Fibroblast of the aortic adventitia (primary cell): ENCODE results near the gene SPECC1L. TPM values are rescaled to one million over a fixed set of nuclear protein-coding genes. Genes with fewer than 3 reads are reported as not detected.

Source experiments
- DNase-seq: peaks from one replicate; pipeline ENCODE4 v3.0.0-alpha.2; 2010; ENCODE audit warnings: low read depth
- H3K4me3 ChIP-seq: 2 replicates; pipeline ENCODE4 v1.5.1; 2011; ENCODE audit warnings: low read depth, mild to moderate bottlenecking, control low read depth, low read length, moderate library complexity
- total RNA-seq: library from RNA; depleted of rRNA; stranded (reverse); fragments of >200 nt; gene quantifications from 2 replicates; pipeline ENCODE4 v1.2.3, GENCODE V29; 2012; ENCODE audit warnings: low replicate concordance
- TF ChIP-seq, protein P1 (sequence below): IDR thresholded peaks from 2 replicates; pipeline ENCODE4 v1.5.1; 2011; ENCODE audit warnings: mild to moderate bottlenecking, low read length, control low read depth, inconsistent platforms; ENCODE audit not compliant: insufficient read depth

SPECC1L gene
- total RNA-seq, 1 donor: 43.2 TPM

DNA sequence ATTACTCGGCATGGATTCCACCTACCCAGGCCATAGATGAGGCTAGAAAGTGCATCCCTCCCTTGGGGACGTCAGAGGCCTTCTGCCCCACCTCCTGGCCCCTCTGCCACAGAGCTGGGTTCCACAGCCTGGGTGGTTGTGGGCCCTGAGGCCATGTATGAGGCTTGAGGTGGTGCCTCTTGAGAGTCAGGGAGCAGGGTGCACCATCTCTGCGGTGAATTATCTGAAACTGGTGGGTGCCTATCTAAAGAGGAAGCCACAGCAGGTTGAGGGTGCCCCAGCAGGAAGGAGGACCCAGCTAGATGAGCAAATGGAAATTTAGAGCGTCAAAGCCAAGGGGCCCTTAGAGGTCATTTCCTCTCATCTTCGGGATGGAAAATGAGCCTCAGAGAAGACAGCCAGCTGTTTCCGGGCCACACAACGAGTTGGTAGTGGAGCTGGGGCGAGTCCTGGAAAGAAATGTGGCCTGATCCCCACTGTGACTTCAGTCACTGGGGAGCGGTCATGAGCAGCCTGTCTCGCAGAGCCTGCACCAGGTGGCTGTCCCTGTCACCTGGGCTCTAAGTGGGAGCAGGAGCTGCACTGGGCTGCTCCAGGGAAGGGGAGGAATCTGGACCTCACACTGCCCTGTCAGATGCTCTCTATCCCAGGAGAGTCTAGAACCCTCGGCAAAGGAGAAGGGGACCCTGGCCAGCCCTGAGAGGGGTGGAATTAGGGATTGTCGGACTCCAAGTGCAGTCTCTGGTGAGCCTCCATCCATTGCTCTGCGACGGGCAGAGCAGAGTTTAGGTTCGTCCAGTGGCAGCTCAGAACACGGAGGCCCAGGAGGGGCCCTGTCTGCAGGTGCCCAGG is 164.1 kb downstream of the SPECC1L start:
- TF ChIP-seq, protein P1, sequence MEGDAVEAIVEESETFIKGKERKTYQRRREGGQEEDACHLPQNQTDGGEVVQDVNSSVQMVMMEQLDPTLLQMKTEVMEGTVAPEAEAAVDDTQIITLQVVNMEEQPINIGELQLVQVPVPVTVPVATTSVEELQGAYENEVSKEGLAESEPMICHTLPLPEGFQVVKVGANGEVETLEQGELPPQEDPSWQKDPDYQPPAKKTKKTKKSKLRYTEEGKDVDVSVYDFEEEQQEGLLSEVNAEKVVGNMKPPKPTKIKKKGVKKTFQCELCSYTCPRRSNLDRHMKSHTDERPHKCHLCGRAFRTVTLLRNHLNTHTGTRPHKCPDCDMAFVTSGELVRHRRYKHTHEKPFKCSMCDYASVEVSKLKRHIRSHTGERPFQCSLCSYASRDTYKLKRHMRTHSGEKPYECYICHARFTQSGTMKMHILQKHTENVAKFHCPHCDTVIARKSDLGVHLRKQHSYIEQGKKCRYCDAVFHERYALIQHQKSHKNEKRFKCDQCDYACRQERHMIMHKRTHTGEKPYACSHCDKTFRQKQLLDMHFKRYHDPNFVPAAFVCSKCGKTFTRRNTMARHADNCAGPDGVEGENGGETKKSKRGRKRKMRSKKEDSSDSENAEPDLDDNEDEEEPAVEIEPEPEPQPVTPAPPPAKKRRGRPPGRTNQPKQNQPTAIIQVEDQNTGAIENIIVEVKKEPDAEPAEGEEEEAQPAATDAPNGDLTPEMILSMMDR: no peak
- DNase-seq: peak; percentile 33
- H3K4me3 ChIP-seq: no peak overlapping the region

DNA sequence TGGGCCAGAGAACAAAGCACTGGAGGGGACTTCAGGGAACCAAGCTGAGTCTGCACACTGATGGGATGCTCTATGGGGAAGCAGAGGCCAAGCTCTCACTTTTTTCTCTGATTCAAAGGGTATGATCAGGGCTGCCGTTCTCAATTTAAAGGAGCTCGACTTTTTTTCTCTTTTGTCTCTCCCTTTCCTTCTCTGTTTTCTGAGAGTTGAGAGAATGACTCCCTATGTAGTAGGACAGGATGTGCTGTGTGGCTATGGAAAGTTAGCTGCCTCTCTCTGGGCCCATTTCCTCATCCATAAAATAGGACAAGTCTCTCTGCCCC is 164.7 kb downstream of the SPECC1L start:
- TF ChIP-seq, protein P1: no peak
- no peak overlapping the region for H3K4me3 ChIP-seq
- no peak for DNase-seq

DNA sequence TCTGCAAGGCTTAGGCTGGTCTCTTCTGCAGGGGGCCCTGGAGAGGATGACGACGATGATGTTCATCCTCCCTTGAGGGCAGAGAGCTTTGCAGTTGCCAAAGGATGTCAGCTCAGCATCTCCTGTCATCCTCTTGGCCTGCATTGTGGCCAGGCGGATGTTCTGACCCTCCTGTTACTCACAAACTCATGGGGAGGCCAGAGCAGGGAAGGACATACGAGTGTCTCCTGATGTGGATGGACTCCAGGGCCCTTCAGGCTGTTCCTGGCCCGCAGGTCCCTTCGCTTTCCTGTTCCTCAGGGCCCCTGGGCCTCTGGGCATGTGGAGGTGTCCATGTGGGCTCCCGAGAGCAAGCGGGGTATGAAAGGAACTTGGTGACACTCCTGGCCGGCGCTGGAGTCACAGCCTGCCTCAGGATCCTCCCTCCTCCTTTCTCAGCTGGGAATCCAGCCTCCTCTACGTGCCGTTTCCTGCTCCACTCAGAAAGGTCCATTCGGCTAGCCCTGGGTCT is 165.3 kb downstream of the SPECC1L start:
- H3K4me3 ChIP-seq: no peak overlapping the region
- TF ChIP-seq, protein P1: no peak
- DNase-seq: peak; percentile 47

GRCh38 chr22:24436553-24436952 is 165.9 kb downstream of the SPECC1L start:
- DNase-seq: no peak
- TF ChIP-seq, protein P1: no peak

GRCh38 chr22:24437091-24437490 is 166.5 kb downstream of the SPECC1L start:
- H3K4me3 ChIP-seq: no peak overlapping the region
- no peak for DNase-seq
- TF ChIP-seq, protein P1: no peak

More at GRCh38 chr22:24436553-24436952, 165.9 kb downstream of the SPECC1L start:
- H3K4me3 ChIP-seq: no peak overlapping the region

GRCh38 chr22:24437741-24438328 is 167.2 kb downstream of the SPECC1L start:
- TF ChIP-seq, protein P1: peak; percentile 27
- peak; percentile 11 for DNase-seq
- H3K4me3 ChIP-seq: no peak overlapping the region
